ENCODE results near the gene DPYSL3.

Gene DPYSL3

DNA sequence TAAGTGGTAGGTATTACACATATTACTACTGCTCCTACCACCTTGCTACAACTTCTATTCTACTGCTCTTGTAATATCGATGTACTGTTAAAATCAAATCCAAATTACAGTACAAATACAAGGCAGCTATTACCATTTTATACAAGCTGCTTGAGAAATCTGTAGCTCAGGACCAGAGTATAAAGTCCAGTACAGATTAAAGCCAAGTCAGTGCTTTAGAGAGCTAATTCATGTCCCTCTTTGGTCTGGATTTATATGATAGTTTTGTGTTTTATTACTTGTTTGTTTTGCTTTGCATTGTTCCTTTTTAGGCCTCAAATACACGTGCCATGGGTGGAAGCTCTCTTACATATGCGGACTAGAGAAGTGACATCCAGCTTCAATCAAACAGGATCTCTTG, 75.8 kb downstream of the DPYSL3 start:
- ATAC-seq (replicated peaks) = no peak

DNA sequence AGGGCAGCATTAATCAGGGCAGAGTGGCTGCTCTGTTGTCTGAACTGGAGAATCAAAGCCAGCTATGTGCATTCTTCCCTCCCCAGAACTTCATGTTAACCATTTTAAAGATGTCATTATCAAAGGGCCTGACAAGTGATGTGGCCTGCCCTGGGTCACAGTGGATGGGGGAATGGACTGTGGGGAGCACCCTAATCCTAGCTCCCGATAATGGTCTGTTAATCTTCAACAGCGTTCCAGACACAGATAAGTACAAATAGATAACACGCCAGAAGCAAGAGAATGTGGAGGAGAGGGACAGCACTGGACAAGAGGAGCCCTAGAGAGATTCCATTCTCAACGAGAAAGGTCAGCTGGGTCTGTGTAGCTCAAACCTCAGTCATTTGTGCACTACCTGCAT, 77.5 kb downstream of the DPYSL3 start:
- Mint-ChIP-seq H3K4me3 (no peak overlapping the region), H3K4me1 (ENCODE audit: low read depth in 2 of 2) (no peaks in the 10 kb centered on the region), H3K27me3 (peaks cover 22 to 27% of the 10 kb centered on the region in 2 donors), H3K36me3 (ENCODE audit: insufficient read depth) (no peaks in the 10 kb centered on the region), H3K9me3 (no peaks in the 10 kb centered on the region), H3K27ac (no peak overlapping the region)
- DNase-seq (no peak), ATAC-seq (replicated peaks) (no peak)

More for the DNA sequence above, 75.8 kb downstream of the DPYSL3 start:
- H3K27me3 Mint-ChIP-seq = peaks cover 19 to 20% of the 10 kb centered on the region in 2 donors
- no peak overlapping the region for H3K27ac Mint-ChIP-seq
- no peak for DNase-seq
- H3K4me1 Mint-ChIP-seq (ENCODE audit: low read depth in 2 of 2) = no peaks in the 10 kb centered on the region
- no peak overlapping the region for H3K4me3 Mint-ChIP-seq
- no peaks in the 10 kb centered on the region for H3K9me3 Mint-ChIP-seq
- no peaks in the 10 kb centered on the region for H3K36me3 Mint-ChIP-seq (ENCODE audit: insufficient read depth)

DNA sequence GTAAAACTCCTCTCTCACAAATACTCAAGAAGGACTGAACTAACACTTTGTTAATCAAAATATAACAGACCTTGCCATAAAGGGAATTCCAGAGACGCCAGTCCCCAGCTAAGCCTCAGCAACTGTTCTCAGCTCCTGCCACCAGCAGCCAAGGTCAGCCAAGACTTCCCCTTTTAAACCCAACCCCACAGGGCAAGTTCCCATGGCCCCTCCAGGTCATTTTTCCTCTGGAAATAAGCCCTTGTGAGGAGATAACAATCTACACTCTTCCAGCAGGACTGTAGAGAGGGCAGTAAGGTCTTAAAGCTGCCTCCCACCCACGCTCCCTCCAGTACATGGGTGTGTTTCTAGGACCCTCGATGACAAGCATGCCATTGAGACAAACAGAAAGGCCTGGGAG, 78.3 kb downstream of the DPYSL3 start:
- H3K9me3 Mint-ChIP-seq = no peaks in the 10 kb centered on the region
- DNase-seq (no peak), ATAC-seq (replicated peaks) (no peak)
- peaks cover 22 to 27% of the 10 kb centered on the region in 2 donors for H3K27me3 Mint-ChIP-seq
- no peak overlapping the region for H3K27ac Mint-ChIP-seq
- no peaks in the 10 kb centered on the region for H3K4me1 Mint-ChIP-seq (ENCODE audit: low read depth in 2 of 2)
- no peak overlapping the region for H3K4me3 Mint-ChIP-seq
- no peaks in the 10 kb centered on the region for H3K36me3 Mint-ChIP-seq (ENCODE audit: insufficient read depth)

DNA sequence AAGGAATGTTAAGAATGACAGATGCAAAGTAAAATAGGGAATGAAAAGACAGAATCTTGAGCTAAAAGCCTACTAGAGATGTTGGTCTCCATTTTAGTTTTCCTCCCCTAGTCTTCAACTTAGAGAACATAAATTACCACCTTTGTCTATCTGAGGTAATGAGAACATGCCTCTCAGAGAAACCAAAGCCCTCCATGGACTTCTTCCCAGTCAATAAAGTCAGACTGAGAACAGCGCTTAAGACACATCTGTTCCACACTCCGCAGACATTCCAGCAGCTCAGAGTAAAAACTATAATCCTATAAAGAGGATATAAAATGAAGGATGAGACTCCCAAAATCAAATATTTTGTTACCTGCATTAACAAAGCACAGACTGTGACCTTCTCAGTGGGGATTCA, 79.2 kb downstream of the DPYSL3 start:
- Mint-ChIP-seq H3K9me3 (no peaks in the 10 kb centered on the region), H3K27me3 (peaks cover 23 to 27% of the 10 kb centered on the region in 2 donors), H3K27ac (no peak overlapping the region), H3K4me1 (ENCODE audit: low read depth in 2 of 2) (no peaks in the 10 kb centered on the region), H3K4me3 (no peak overlapping the region), H3K36me3 (ENCODE audit: insufficient read depth) (no peaks in the 10 kb centered on the region)
- DNase-seq (no peak), ATAC-seq (replicated peaks) (no peak)

DNA sequence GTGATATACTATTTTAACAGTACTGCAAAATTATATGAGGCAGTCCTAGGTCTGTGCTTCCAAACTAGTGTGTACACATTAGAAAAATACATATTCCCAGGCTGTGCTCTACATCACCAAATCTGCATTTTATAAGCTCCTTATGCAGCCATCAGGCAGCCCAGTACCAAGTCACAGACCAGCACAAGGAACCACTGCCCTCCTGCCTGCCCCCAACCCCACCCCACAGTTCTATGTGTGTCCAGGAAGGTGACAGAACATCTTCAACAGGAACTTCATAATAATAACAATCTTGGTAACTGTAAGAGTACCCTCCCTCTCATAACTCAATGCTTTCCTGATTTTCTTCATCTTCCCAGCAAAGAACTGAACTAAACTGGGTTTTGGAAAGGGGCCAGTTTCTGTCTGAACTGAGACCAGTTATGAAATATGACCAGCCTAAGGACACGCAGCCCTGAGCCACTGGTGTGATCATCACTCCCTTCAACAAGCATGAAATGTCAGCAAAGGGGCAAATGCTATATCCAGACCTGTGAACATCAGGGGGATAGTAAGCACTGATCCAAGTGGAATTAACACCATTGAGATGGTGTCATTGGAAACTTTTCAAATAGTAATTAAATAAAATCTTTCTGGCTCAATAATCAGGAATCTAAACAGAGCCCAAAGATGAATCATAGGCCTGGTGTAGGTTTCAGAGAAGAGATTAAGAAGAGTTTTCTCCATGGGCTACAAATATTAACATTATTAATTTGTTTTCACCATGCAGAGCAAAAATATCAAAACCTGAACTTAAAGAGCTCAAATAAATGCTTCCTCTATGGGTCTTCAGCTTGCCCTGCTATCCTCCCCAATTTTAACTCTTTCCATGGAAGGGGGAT, 82.1 kb downstream of the DPYSL3 start:
- DNase-seq = no peak

DNA sequence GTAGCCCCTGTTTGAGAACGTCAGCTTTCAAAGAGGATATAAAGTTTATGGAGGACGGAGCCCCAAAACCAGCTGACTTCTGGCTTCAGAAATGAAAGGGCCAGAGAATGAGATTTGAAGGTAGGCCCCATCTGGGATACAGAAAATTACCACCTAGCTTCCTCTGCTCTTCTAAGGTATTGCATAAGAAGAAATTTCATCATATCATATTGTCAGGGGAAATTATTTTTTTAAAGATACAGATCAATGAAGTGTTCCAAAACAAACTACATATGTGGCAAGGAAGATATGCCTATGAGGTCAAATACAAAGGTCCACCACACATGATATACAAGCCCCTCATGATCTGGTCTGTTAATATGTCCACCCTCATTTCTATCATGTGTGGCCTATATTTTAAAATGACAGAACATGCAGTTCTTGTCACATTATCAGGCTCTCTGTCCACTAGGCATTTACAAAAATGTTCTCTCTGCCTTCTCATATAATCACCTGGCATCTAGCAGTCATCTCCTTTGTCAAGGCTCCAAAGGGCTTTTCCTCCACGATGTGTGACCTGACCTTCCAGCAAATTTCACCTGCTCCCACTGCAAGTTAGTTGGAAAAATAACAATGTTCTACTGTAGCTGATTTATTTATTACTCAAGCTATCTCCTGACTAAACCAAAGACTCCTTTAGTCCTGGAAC, 83.1 kb downstream of the DPYSL3 start:
- no peaks in the 10 kb centered on the region for H3K4me1 Mint-ChIP-seq (ENCODE audit: low read depth in 2 of 2)
- H3K4me3 Mint-ChIP-seq = no peak overlapping the region
- DNase-seq (no peak), ATAC-seq (replicated peaks) (no peak)
- no peaks in the 10 kb centered on the region for H3K9me3 Mint-ChIP-seq
- no peaks in the 10 kb centered on the region for H3K36me3 Mint-ChIP-seq (ENCODE audit: insufficient read depth)
- H3K27ac Mint-ChIP-seq = no peak overlapping the region
- peaks cover 11 to 18% of the 10 kb centered on the region in 2 donors for H3K27me3 Mint-ChIP-seq

More for the DNA sequence above, 82.1 kb downstream of the DPYSL3 start:
- ATAC-seq (replicated peaks) = no peak
- no peaks in the 10 kb centered on the region for H3K36me3 Mint-ChIP-seq (ENCODE audit: insufficient read depth)
- H3K27me3 Mint-ChIP-seq = peaks cover 17 to 18% of the 10 kb centered on the region in 2 donors
- H3K27ac Mint-ChIP-seq = no peak overlapping the region
- no peaks in the 10 kb centered on the region for H3K9me3 Mint-ChIP-seq
- H3K4me1 Mint-ChIP-seq (ENCODE audit: low read depth in 2 of 2) = no peaks in the 10 kb centered on the region
- no peak overlapping the region for H3K4me3 Mint-ChIP-seq

DNA sequence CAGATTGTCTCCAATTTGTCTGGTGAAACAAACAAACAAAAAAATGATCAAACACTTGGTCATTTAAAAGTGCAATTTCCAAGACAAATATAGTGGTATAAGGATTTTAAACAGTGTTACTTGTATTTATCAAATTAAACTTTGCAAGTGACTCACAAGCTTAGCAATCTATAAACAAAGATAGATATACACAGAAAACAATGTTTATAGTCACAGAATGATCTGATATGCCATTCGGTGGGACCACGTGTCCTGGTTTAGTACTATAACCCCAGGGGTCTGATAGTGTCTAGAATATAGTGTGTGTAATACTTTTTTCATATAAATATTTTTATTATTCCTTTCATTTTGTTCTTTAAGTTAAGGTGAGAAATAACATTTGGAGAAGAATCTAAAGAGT, 91.3 kb downstream of the DPYSL3 start:
- Mint-ChIP-seq H3K36me3 (ENCODE audit: insufficient read depth) (no peaks in the 10 kb centered on the region), H3K27ac (no peak overlapping the region), H3K4me1 (ENCODE audit: low read depth in 2 of 2) (no peaks in the 10 kb centered on the region), H3K9me3 (no peaks in the 10 kb centered on the region), H3K27me3 (peaks cover 20 to 52% of the 10 kb centered on the region in 2 donors), H3K4me3 (no peak overlapping the region)
- DNase-seq (no peak), ATAC-seq (replicated peaks) (no peak)

DNA sequence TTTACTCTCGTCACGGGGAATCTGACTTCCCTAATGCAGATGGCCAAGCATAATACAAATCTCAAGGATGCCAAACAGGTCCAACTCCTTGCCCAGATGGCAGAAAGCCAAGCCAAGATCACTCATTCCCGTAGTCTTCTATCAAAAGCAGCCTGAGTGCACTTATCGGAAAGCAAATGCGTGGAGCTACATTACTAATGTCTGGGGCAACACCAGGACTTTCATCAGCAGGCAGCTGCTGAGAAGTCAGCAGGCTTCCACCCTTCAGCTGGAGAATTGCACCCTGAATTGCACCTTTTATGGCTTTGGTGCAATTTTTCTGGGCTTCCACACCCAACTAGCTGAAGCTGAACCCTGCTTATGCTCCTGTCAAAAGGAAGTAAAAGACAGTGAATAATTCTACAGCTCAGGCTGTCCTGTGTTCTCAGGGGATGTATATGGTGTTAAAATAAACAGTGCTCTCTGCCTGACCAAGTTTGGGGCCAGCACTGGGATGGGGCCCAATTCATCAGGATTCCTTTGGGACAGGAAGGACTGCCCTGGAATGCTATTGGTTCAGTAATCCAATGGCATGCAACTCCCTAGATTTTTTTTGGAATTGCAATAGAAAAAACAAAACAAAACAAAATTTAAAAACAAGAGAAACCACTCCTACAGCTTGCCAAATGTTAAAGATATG, 92.6 kb downstream of the DPYSL3 start:
- DNase-seq = no peak
- H3K27me3 Mint-ChIP-seq = peaks cover 20 to 56% of the 10 kb centered on the region in 2 donors

DNA sequence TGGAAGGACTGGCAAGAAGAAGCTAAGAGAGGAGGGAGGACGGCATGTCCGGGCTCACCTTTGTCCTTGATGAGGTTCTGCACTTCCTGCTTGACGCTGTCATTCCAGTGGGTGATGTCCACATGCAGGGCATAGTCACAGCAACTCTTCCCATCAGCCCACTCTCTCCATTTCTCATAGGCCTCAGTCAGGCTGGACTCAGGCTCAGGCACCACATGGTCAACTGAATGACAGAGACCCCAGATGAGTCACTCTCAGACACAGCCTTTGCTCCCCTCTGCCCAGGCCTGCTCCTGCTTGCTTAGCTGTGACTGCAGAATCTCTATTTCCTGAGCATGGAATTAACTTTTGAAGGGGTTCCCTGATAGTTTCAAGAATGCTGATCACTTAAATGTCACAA, 94.2 kb downstream of the DPYSL3 start:
- DNase-seq (no peak), ATAC-seq (replicated peaks) (no peak)
- H3K4me3 Mint-ChIP-seq = no peak overlapping the region
- no peaks in the 10 kb centered on the region for H3K4me1 Mint-ChIP-seq (ENCODE audit: low read depth in 2 of 2)
- no peak overlapping the region for H3K27ac Mint-ChIP-seq
- no peaks in the 10 kb centered on the region for H3K36me3 Mint-ChIP-seq (ENCODE audit: insufficient read depth)
- H3K27me3 Mint-ChIP-seq = peaks cover 20 to 54% of the 10 kb centered on the region in 2 donors
- no peaks in the 10 kb centered on the region for H3K9me3 Mint-ChIP-seq

More for the DNA sequence above, 92.6 kb downstream of the DPYSL3 start:
- Mint-ChIP-seq H3K9me3 (no peaks in the 10 kb centered on the region), H3K36me3 (ENCODE audit: insufficient read depth) (no peaks in the 10 kb centered on the region), H3K27ac (no peak overlapping the region), H3K4me1 (ENCODE audit: low read depth in 2 of 2) (no peaks in the 10 kb centered on the region), H3K4me3 (no peak overlapping the region)
- ATAC-seq (replicated peaks) = no peak

DNA sequence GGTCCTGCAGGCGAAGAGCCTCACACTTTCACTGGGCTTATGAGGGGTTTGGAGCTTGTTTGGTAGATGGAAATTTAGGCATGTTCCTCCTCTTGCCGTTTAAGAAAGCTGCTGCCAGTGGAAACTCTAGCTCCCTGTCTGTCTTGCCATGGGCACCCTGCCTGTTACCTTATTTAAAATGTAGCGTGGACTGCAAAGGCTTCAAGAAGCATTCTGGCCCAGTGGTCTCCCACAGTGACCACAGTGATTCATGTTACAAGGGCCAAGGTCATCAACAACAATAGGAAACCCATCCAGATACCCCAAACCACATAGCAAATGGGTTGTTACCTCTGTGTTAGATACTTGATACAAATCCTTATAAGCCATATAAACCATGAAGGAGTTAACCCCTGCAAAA, 96.6 kb downstream of the DPYSL3 start:
- no peak for DNase-seq
- H3K9me3 Mint-ChIP-seq = no peaks in the 10 kb centered on the region
- no peak for ATAC-seq (replicated peaks)
- H3K27ac Mint-ChIP-seq = no peak overlapping the region
- H3K4me3 Mint-ChIP-seq = no peak overlapping the region
- no peaks in the 10 kb centered on the region for H3K36me3 Mint-ChIP-seq (ENCODE audit: insufficient read depth)
- H3K4me1 Mint-ChIP-seq (ENCODE audit: low read depth in 2 of 2) = no peaks in the 10 kb centered on the region
- H3K27me3 Mint-ChIP-seq = peaks cover 12 to 35% of the 10 kb centered on the region in 2 donors

DNA sequence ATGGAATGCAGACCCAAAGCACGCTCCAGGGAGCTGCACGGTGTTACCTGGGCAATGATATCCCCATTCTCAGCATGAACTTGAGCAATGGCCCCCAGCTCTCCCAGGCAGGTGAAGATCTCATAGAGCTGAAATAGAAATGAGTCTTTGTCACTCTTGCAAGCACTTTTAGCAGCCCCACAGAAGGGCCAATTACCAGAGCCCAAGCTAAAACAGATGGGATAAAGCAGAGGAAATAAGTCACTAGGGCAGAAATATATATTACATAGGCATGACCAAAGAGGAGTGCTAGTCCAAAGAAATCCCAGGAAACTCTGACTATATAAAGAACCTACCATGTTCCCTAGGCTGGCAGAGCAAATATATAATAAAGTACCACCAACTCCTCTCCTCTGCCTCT, 97.3 kb downstream of the DPYSL3 start:
- H3K27ac Mint-ChIP-seq = no peak overlapping the region
- H3K9me3 Mint-ChIP-seq = no peaks in the 10 kb centered on the region
- no peak for ATAC-seq (replicated peaks)
- DNase-seq = no peak
- no peak overlapping the region for H3K4me3 Mint-ChIP-seq
- H3K27me3 Mint-ChIP-seq = peaks cover 12 to 28% of the 10 kb centered on the region in 2 donors
- H3K4me1 Mint-ChIP-seq (ENCODE audit: low read depth in 2 of 2) = no peaks in the 10 kb centered on the region
- no peaks in the 10 kb centered on the region for H3K36me3 Mint-ChIP-seq (ENCODE audit: insufficient read depth)

DNA sequence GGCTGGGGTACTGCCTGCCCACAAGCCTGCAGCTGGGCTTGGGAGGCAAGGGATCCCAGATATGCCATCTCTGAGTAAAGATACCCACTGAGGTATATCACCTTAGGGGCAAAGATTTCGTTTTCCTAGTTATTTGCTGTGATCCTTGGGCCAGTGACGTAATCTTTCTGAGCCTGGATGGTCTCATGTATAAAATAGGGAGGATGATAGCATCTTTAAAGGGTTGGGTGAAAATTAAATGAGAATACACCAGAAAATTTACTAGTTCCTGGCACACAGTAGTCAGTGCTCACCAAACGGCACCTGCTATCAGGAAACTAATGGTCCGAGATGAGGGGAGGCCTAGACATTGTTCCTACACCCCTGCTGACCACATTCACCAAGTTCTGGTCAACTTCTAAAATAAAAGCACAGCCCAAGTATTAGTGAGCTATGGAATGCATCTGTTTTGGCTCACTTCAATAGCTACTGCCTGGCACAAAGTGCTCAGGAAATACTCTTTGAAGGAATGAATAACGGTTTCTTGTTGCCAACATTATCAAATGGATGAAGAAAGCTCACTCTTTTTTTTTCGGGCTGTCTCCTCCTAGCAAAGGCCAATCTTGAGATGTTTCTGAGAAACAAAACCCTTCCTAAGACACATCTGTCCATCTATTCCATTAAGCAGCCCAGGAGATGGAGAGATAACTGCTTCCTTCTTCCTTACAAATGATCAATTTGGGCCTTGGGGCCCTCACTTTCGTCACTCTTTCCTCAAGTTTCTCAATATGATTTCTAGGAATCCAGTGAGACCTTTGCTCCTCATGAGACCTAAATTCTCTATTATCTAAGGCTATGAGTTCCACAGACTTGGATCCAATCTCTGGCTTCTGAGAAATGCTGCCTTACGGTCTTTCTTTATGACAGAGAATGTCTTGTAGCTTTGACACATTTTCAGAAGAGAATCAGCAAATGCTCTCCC, 98.2 kb downstream of the DPYSL3 start:
- no peak overlapping the region for H3K27ac Mint-ChIP-seq
- H3K4me3 Mint-ChIP-seq = no peak overlapping the region
- H3K9me3 Mint-ChIP-seq = no peaks in the 10 kb centered on the region
- H3K27me3 Mint-ChIP-seq = peaks cover 18 to 28% of the 10 kb centered on the region in 2 donors
- no peaks in the 10 kb centered on the region for H3K4me1 Mint-ChIP-seq (ENCODE audit: low read depth in 2 of 2)
- ATAC-seq (replicated peaks) (no peak), DNase-seq (no peak)
- H3K36me3 Mint-ChIP-seq (ENCODE audit: insufficient read depth) = no peaks in the 10 kb centered on the region
